GM23248 (cell line): ENCODE data around the gene OMP. TPM values are rescaled to one million over a fixed set of nuclear protein-coding genes. Genes with fewer than 3 reads are reported as not detected.
A peak's percentile ranks its signal among the peaks of the same experiment; 100 is the strongest.

Experiments used
- DNase-seq: peaks from one replicate; pipeline ENCODE4 v3.0.0-alpha.2; 2015
- H2AFZ ChIP-seq: fragments of 200-600 bp; sonication (generic); 2 replicates; pipeline ENCODE4 v1.6.1; 2016; ENCODE audit warnings: antibody characterized with exemption
- H3F3A ChIP-seq: fragments of 200-600 bp; sonication (generic); 2 replicates; pipeline ENCODE4 v1.6.1; 2016; ENCODE audit warnings: mild to moderate bottlenecking, antibody characterized with exemption, mixed run types; ENCODE audit not compliant: insufficient read depth
- H3K27ac ChIP-seq: fragments of 200-600 bp; sonication (generic); 2 replicates; pipeline ENCODE4 v1.5.1; 2016; ENCODE audit warnings: mild to moderate bottlenecking
- H3K27me3 ChIP-seq: fragments of 200-600 bp; sonication (generic); replicated peaks from 2 replicates; pipeline ENCODE4 v1.6.1; 2016; ENCODE audit warnings: mild to moderate bottlenecking; ENCODE audit not compliant: insufficient read depth
- H3K36me3 ChIP-seq: fragments of 200-600 bp; sonication (generic); 2 replicates; pipeline ENCODE4 v1.6.1; 2016; ENCODE audit warnings: low read depth, mild to moderate bottlenecking
- H3K4me1 ChIP-seq: fragments of 200-600 bp; sonication (generic); 2 replicates; pipeline ENCODE4 v1.6.1; 2016; ENCODE audit warnings: mild to moderate bottlenecking; ENCODE audit not compliant: insufficient read depth
- H3K4me2 ChIP-seq: fragments of 200-600 bp; sonication (generic); one replicate; pipeline ENCODE4 v1.6.1; 2016; ENCODE audit warnings: mild to moderate bottlenecking; ENCODE audit not compliant: unreplicated experiment
- H3K4me3 ChIP-seq: fragments of 200-600 bp; sonication (generic); 2 replicates; pipeline ENCODE4 v1.5.1; 2016; ENCODE audit warnings: mild to moderate bottlenecking
- H3K79me2 ChIP-seq: fragments of 200-600 bp; sonication (generic); 2 replicates; pipeline ENCODE4 v1.6.1; 2016; ENCODE audit warnings: mild to moderate bottlenecking; ENCODE audit not compliant: insufficient read depth
- H3K9ac ChIP-seq: fragments of 200-600 bp; sonication (generic); 2 replicates; pipeline ENCODE4 v1.6.1; 2016; ENCODE audit warnings: mild to moderate bottlenecking
- H3K9me2 ChIP-seq: fragments of 200-600 bp; sonication (generic); 2 replicates; pipeline ENCODE4 v1.6.1; 2016; ENCODE audit warnings: mixed run types, mild to moderate bottlenecking, moderate library complexity; ENCODE audit not compliant: insufficient read depth
- H3K9me3 ChIP-seq: fragments of 200-600 bp; sonication (generic); one replicate; pipeline ENCODE4 v1.6.1; 2017; ENCODE audit warnings: low read depth
- H4K20me1 ChIP-seq: fragments of 200-600 bp; sonication (generic); 2 replicates; pipeline ENCODE4 v1.6.0; 2016; ENCODE audit not compliant: insufficient read depth
- EZH2 ChIP-seq: fragments of 200-600 bp; sonication (generic); IDR thresholded peaks from 2 replicates; pipeline ENCODE4 v1.6.1; 2018; ENCODE audit warnings: antibody characterized with exemption, mild to moderate bottlenecking; ENCODE audit not compliant: insufficient read depth, poor library complexity, severe bottlenecking
- EZH2phosphoT487 ChIP-seq: fragments of 200-600 bp; sonication (generic); IDR thresholded peaks from 2 replicates; pipeline ENCODE4 v1.6.1; 2018; ENCODE audit warnings: antibody characterized with exemption, moderate library complexity, mild to moderate bottlenecking, low read depth; ENCODE audit not compliant: insufficient read depth
- WGBS, 2 experiments: methylation state at CpG; one replicate each; pipeline ENCODE4 v1.1.6; 2015 to 2017; ENCODE audit warnings: low lambda C conversion rate in 2 of 2, low coverage in 1 of 2; ENCODE audit errors: missing lambda C conversion rate in 2 of 2; 5-methylcytosine and 5-hydroxymethylcytosine counted together
- in situ Hi-C: fragments of 300-500 bp; cut with MboI; formaldehyde crosslinking; loops from 2 replicates; pipeline ENCODE4 v1.15.0; 2020
- polyA plus RNA-seq: library from polyadenylated mRNA; unstranded; fragments of >200 nt; fragmentation: Nextera tagmentation; extraction: Ambion mirVana; gene quantifications from 2 replicates; pipeline ENCODE4 v1.2.1, GENCODE V29; 2016
- total RNA-seq: library from RNA; depleted of rRNA; stranded (reverse); fragments of >200 nt; shearing (Covaris generic); gene quantifications from 2 replicates; pipeline ENCODE4 v1.2.3, GENCODE V29; 2014

OMP gene
- total and polyA plus RNA-seq, 2 experiments from 2014 or later: not detected

DNA sequence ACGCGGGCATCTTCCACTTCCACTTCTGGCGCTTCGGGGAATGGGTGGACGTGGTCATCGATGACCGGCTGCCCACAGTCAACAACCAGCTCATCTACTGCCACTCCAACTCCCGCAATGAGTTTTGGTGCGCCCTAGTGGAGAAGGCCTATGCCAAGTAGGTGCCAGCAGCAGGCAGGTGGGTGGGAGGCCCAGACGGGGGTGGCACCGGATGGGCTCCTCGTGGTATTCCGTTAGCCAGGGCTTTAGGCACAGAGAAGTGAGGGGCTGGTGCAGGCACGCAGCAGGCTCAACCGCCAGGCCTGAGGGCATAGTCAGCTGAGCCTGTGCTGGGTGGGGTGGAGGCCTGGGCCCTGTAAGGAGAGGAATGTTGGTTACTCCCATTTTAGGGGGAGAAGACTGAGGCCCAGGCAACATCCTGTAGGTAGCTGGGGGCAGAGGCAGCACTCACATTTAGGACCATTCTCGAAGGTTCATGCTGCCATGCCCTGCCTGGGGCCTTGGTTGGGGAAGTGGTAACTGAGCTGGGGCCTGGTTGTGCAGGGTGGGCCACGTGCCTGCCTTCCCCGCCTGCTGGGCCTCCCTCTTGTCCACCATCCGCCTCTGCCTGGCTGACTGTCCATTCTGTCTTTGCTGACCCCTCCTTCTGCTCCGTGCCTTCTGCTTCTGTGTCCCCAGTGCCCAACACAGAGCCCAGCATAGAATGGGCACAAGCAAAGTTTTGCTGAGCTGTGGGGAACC, 10.2 kb downstream of the OMP start:
- no peaks in the 10 kb centered on the region for H3K9me2 ChIP-seq
- no peaks in the 10 kb centered on the region for H3K9me3 ChIP-seq
- peaks cover 33% of the 10 kb centered on the region for H3K4me1 ChIP-seq
- 89 to 92% methylated on average over 20 of the region's 20 CpGs for WGBS, 2 experiments
- in situ Hi-C loops: no loop called here
- TF ChIP-seq EZH2 (no peak), EZH2phosphoT487 (no peak)
- no peaks in the 10 kb centered on the region for H3K27me3 ChIP-seq
- no peak overlapping the region for H3K27ac ChIP-seq
- no peak overlapping the region for H3K4me3 ChIP-seq
- no peaks in the 10 kb centered on the region for H3K36me3 ChIP-seq
- no peak overlapping the region for H3K9ac ChIP-seq
- no peaks in the 10 kb centered on the region for H3K79me2 ChIP-seq
- H3K4me2 ChIP-seq: no peak overlapping the region
- H4K20me1 ChIP-seq: no peaks in the 10 kb centered on the region
- H3F3A ChIP-seq: peaks cover 17% of the 10 kb centered on the region
- no peak for DNase-seq
- no peak overlapping the region for H2AFZ ChIP-seq

DNA sequence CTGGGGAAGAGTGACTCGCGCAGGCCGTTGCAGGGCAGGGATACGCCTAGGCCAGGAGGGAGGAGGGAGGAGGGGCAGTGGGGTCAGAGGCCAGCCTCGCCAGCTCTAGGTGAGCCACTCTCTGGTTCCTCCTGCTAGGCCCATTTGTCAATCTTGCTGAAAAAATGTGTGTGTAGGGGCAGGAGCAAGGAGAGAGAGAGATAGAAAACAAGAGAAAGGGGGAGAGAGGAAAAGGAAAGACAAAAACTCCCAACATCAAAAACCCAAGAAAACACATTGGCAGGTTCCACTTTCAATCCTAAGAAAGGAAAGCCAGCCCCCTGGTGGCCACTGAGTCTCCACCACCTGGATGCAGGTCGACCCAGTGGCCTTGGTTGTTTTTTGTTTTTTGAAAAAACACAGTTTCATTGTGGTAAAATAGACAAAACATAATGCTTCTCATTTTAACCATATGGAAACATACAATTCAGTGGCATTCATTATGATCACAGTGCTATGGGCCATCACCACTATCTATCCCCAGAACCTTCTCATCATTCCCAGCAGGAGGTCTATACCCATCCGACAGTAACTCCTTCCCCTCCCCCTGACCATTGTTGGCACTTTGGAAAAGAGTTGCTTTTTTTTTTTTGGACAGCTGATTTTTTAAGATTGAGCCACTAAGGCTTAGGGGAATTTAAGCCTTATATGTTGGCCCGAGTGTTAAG, 10.9 kb downstream of the OMP start:
- whole genome bisulfite sequencing, 2 experiments: 72 to 75% methylated on average over 8 of the region's 8 CpGs
- Histone ChIP-seq H3K27ac (no peak overlapping the region), H3K9ac (no peak overlapping the region), H3K4me3 (no peak overlapping the region), H3F3A (peaks cover 14% of the 10 kb centered on the region), H3K9me3 (no peaks in the 10 kb centered on the region), H3K27me3 (no peaks in the 10 kb centered on the region), H2AFZ (no peak overlapping the region), H4K20me1 (no peaks in the 10 kb centered on the region), H3K4me1 (peaks cover 26% of the 10 kb centered on the region), H3K9me2 (no peaks in the 10 kb centered on the region), H3K79me2 (no peaks in the 10 kb centered on the region), H3K4me2 (no peak overlapping the region), H3K36me3 (no peaks in the 10 kb centered on the region)
- in situ Hi-C loops: no loop called here
- peak; percentile 62 for DNase-seq
- no peak for TF ChIP-seq EZH2
- TF ChIP-seq EZH2phosphoT487: no peak

DNA sequence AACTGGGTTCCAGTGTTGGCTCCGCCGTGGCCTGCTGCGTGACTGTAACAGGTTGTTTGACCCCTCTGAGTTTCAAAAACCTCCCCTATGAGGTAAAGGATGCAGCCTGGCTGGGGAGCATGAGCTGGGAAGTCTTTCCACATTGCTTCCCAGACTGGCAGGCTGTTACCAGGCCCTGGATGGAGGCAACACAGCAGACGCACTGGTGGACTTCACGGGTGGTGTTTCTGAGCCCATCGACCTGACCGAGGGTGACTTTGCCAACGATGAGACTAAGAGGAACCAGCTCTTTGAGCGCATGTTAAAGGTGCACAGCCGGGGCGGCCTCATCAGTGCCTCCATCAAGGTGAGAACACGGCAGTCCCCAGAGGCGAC, 11.4 kb downstream of the OMP start:
- no peak overlapping the region for H2AFZ ChIP-seq
- H3K4me2 ChIP-seq: no peak overlapping the region
- H3K4me3 ChIP-seq: no peak overlapping the region
- H3K9me3 ChIP-seq: no peaks in the 10 kb centered on the region
- H3K9me2 ChIP-seq: no peaks in the 10 kb centered on the region
- WGBS, 2 experiments: 94 to 98% methylated on average over 9 to 13 of the region's 13 CpGs
- no peaks in the 10 kb centered on the region for H3K36me3 ChIP-seq
- no peak overlapping the region for H3K27ac ChIP-seq
- H4K20me1 ChIP-seq: no peaks in the 10 kb centered on the region
- H3K9ac ChIP-seq: no peak overlapping the region
- TF ChIP-seq EZH2: no peak
- TF ChIP-seq EZH2phosphoT487: no peak
- peaks cover 20% of the 10 kb centered on the region for H3K4me1 ChIP-seq
- H3K27me3 ChIP-seq: no peaks in the 10 kb centered on the region
- no peaks in the 10 kb centered on the region for H3K79me2 ChIP-seq
- in situ Hi-C loops: no loop called here
- peaks cover 8% of the 10 kb centered on the region for H3F3A ChIP-seq
- no peak for DNase-seq

DNA sequence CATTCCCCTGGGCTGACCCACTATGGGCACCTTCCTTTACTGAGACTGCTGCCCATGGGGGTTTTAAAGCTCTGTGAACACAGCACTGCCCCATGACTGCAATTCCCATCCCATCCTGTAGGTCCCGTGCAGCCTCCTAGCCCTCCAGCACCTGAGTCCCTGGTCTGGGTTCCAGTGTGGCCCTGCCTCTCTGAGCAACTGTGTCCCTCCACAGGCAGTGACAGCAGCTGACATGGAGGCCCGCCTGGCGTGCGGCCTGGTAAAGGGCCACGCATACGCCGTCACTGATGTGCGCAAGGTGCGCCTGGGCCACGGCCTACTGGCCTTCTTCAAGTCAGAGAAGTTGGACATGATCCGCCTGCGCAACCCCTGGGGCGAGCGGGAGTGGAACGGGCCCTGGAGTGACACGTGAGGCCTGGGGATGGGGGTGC, 12.6 kb downstream of the OMP start:
- Histone ChIP-seq H3K27ac (no peak overlapping the region), H3K4me1 (peaks cover 9% of the 10 kb centered on the region), H3K9me2 (no peaks in the 10 kb centered on the region), H3K9me3 (no peaks in the 10 kb centered on the region), H3K27me3 (no peaks in the 10 kb centered on the region), H3K36me3 (no peaks in the 10 kb centered on the region), H3K79me2 (no peaks in the 10 kb centered on the region), H3K4me2 (no peak overlapping the region), H2AFZ (no peak overlapping the region), H3K4me3 (no peak overlapping the region), H3F3A (no peaks in the 10 kb centered on the region), H3K9ac (no peak overlapping the region), H4K20me1 (no peaks in the 10 kb centered on the region)
- no peak for DNase-seq
- TF ChIP-seq EZH2phosphoT487 (no peak), EZH2 (no peak)
- in situ Hi-C loops: no loop called here
- 93 to 95% methylated on average over 16 of the region's 16 CpGs for WGBS, 2 experiments
